Measurements from ENCODE around the gene PCGF1. TPM values are rescaled to one million over a fixed set of nuclear protein-coding genes. Genes with fewer than 3 reads are reported as not detected.

The PCGF1 gene
- total RNA-seq, 2 experiments from 2014 or later, result 9.9 to 15.9 TPM

DNA sequence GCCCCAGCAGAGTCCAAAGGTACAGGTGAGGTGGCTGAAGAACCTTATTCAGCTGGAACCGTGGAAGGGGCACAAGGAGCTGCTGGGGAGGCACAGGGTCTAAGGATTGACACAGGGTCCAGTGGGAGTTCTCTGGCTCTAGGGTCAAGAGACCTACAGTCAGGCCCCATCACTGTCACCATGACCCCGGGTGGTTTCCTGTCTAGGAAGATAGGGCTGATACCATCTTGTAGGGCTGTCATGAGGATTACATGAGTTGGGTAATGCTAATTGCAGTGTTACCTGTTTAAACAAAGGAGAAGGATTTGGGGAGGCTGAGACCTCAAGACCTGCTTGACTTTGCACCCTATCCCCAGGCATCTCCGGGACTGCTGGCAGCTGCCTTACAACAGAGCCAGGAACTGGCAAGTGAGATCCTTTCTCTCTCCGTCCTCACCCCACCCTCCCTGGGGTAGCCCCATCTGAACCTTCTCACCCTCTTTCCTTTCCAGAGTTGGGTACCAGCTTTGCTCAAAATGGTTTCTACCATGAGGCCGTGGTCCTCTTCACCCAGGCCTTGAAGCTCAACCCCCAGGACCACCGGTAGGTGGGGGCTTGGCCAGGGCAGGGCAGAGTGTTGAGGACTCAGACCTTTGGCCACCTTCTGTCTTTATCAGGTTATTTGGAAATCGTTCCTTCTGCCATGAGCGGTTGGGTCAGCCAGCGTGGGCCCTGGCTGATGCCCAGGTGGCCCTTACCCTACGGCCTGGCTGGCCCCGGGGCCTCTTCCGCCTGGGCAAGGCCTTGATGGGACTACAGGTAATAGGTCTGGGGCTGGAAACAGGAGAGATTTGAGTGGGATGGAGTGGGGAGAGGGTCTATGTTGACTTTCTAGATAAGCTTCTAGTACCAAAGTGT, 15.6 kb downstream of the PCGF1 start:
- POLR2A ChIA-PET, result interaction anchor here (0.6 kb wide), 1 partner anchor 8 kb away, joined by 4 read pairs; no protein-coding TSS in a partner anchor
- intact Hi-C loops (cut with micrococcal nuclease; ENCODE audit: unreplicated experiment), result no loop called here
- DNase-seq (ENCODE audit: low spot score), result no peak
- H3K9me2 ChIP-seq (ENCODE audit: insufficient read depth, low read length), result no peaks in the 10 kb centered on the region
- H3K4me1 ChIP-seq (ENCODE audit: insufficient read depth, low read length, poor library complexity, severe bottlenecking), result no peaks in the 10 kb centered on the region
- no peak overlapping the region for H3K4me3 ChIP-seq (ENCODE audit: low read depth, low read length, poor library complexity, severe bottlenecking)
- H3K27ac ChIP-seq (ENCODE audit: low read depth, low read length, poor library complexity, severe bottlenecking), result no peak overlapping the region
- no peak overlapping the region for H3K4me2 ChIP-seq (ENCODE audit: low read length)
- H3K79me2 ChIP-seq (ENCODE audit: insufficient read depth, low read depth, low read length), result no peaks in the 10 kb centered on the region
- CTCF ChIA-PET (ENCODE audit: unreplicated experiment), result no interaction called here
- peaks cover 44% of the 10 kb centered on the region for H3K36me3 ChIP-seq (ENCODE audit: insufficient read depth, low read length)
- TF ChIP-seq, protein P1, sequence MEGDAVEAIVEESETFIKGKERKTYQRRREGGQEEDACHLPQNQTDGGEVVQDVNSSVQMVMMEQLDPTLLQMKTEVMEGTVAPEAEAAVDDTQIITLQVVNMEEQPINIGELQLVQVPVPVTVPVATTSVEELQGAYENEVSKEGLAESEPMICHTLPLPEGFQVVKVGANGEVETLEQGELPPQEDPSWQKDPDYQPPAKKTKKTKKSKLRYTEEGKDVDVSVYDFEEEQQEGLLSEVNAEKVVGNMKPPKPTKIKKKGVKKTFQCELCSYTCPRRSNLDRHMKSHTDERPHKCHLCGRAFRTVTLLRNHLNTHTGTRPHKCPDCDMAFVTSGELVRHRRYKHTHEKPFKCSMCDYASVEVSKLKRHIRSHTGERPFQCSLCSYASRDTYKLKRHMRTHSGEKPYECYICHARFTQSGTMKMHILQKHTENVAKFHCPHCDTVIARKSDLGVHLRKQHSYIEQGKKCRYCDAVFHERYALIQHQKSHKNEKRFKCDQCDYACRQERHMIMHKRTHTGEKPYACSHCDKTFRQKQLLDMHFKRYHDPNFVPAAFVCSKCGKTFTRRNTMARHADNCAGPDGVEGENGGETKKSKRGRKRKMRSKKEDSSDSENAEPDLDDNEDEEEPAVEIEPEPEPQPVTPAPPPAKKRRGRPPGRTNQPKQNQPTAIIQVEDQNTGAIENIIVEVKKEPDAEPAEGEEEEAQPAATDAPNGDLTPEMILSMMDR (conservative IDR thresholded peaks at IDR 0.05; ENCODE audit: low read length), result no peak
- TF ChIP-seq EZH2phosphoT487 (IDR thresholded peaks at IDR 0.05; ENCODE audit: borderline replicate concordance, low read depth, low read length), result no peak
- no TSS peak for BruUV-seq (replicated peaks)
- no peak overlapping the region for H2AFZ ChIP-seq (ENCODE audit: low read length)
- H4K20me1 ChIP-seq (ENCODE audit: insufficient read depth, low read length), result no peaks in the 10 kb centered on the region
- H3K9me3 ChIP-seq (ENCODE audit: low read length), result no peaks in the 10 kb centered on the region

DNA sequence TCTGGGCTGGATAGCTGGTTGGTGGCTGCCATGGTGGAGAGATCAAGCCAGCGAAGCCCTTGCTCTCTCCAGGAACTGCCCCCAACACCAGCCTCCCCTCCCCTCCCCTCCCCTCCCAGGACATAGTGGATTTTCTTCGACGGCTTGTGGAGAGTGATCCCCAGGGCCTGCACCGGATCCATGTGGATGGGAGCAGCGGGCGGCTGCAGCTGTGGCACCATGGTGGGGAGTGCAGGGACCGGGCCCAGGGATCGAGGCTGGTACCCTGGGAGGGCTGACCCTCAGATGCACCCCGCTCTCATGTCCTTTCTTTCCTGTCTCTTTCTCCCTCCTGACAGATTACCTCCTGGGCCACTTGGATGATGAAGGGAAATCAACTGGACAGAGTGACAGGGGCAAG, 17.6 kb downstream of the PCGF1 start:
- H3K36me3 ChIP-seq (ENCODE audit: insufficient read depth, low read length), result peaks cover 60% of the 10 kb centered on the region
- ChIA-PET POLR2A (interaction anchor here (0.6 to 0.9 kb wide), 2 partner anchors 17 kb away, joined by 3 to 4 read pairs; partner anchors contain the start of gene PCGF1), CTCF (ENCODE audit: unreplicated experiment) (interaction anchor here (0.6 kb wide), 1 partner anchor 361 kb away, joined by 3 read pairs; no protein-coding TSS in a partner anchor)
- BruUV-seq (replicated peaks), result no TSS peak
- H3K9me3 ChIP-seq (ENCODE audit: low read length), result no peaks in the 10 kb centered on the region
- H3K4me2 ChIP-seq (ENCODE audit: low read length), result no peak overlapping the region
- no peak for DNase-seq (ENCODE audit: low spot score)
- H4K20me1 ChIP-seq (ENCODE audit: insufficient read depth, low read length), result no peaks in the 10 kb centered on the region
- no peaks in the 10 kb centered on the region for H3K4me1 ChIP-seq (ENCODE audit: insufficient read depth, low read length, poor library complexity, severe bottlenecking)
- intact Hi-C loops (cut with micrococcal nuclease; ENCODE audit: unreplicated experiment), result no loop called here
- no peak overlapping the region for H3K27ac ChIP-seq (ENCODE audit: low read depth, low read length, poor library complexity, severe bottlenecking)
- no peaks in the 10 kb centered on the region for H3K79me2 ChIP-seq (ENCODE audit: insufficient read depth, low read depth, low read length)
- no peaks in the 10 kb centered on the region for H3K9me2 ChIP-seq (ENCODE audit: insufficient read depth, low read length)
- TF ChIP-seq, protein P1 (conservative IDR thresholded peaks at IDR 0.05; ENCODE audit: low read length), result no peak
- TF ChIP-seq EZH2phosphoT487 (IDR thresholded peaks at IDR 0.05; ENCODE audit: borderline replicate concordance, low read depth, low read length), result no peak
- no peak overlapping the region for H2AFZ ChIP-seq (ENCODE audit: low read length)
- H3K4me3 ChIP-seq (ENCODE audit: low read depth, low read length, poor library complexity, severe bottlenecking), result no peak overlapping the region
